Measurements from ENCODE around the gene KBTBD13. TPM values are rescaled to one million over a fixed set of nuclear protein-coding genes. Genes with fewer than 3 reads are reported as not detected.

KBTBD13 gene
- total and polyA plus RNA-seq, 7 donors: 0.12 to 5.7 (median 1.8) TPM

- Histone ChIP-seq H3K4me1 (peaks cover 14% of the 10 kb centered on the region), H3K9me3 (no peaks in the 10 kb centered on the region), H3K27ac (peak within 1 kb of the TSS; percentile 78), H3K27me3 (ENCODE audit: insufficient read depth in 3 of 3, low read length in 2 of 3) (no peaks in the 10 kb centered on the region), H3K4me3 (peak within 1 kb of the TSS; percentile 95), H3K36me3 (ENCODE audit: insufficient read depth in 1 of 2, low read depth in 1 of 2) (peaks cover 4 to 30% of the 10 kb centered on the region in 2 donors)
- intact Hi-C loops (cut with DNase I): loop anchor here in 1 of 2 donors (10.0 kb wide), 1 partner anchor 156 kb away; the partner anchor contains the start of gene CLPX
- WGBS, 3 donors: 0 to 1% (median 1%) methylated on average over 51 to 73 of the region's 73 CpGs
- peak; percentile 5 for TF ChIP-seq CTCF (IDR thresholded peaks at IDR 0.05)
- DNase-seq: peak; percentile 93 to 96
- ATAC-seq: peak; percentile 94 to 98 (median 96)
Measured at GRCh38 chr15:65028921-65029735, 47.4 kb upstream of the KBTBD13 start, which contains the start of gene MTFMT. Gene MTFMT (minus strand): TSS chr15:65029639. CDS start chr15:65029613, 26 bp downstream.

- H3K36me3 ChIP-seq (ENCODE audit: insufficient read depth in 1 of 2, low read depth in 1 of 2): peaks cover 4 to 23% of the 10 kb centered on the region in 2 donors
- intact Hi-C loops (cut with DNase I): loop anchor here (10.0 kb wide), 2 partner anchors 155 to 265 kb away; partner anchors contain the start of genes CLPX (in 1 of the 2) and RNU5A-1 (in 1 of the 2)
- H3K27me3 ChIP-seq (ENCODE audit: insufficient read depth in 3 of 3, low read length in 2 of 3): no peaks in the 10 kb centered on the region
- H3K4me3 ChIP-seq: peak overlapping the region; percentile 95
- H3K4me1 ChIP-seq: peaks cover 14% of the 10 kb centered on the region
- no peak for DNase-seq
- WGBS, 3 donors: 58 to 59% (median 58%) methylated on average over 12 of the region's 12 CpGs
- no peak for TF ChIP-seq CTCF (IDR thresholded peaks at IDR 0.05)
- no peaks in the 10 kb centered on the region for H3K9me3 ChIP-seq
- peak in 2 of 4 donors; percentile 13 to 18 for ATAC-seq
- peak overlapping the region; percentile 78 for H3K27ac ChIP-seq
Measured at GRCh38 chr15:65029736-65030208, 46.8 kb upstream of the KBTBD13 start.

GRCh38 chr15:65032801-65033537 is 43.6 kb upstream of the KBTBD13 start:
- no peaks in the 10 kb centered on the region for H3K9me3 ChIP-seq
- no peak overlapping the region for H3K27ac ChIP-seq
- no peak overlapping the region for H3K4me3 ChIP-seq
- TF ChIP-seq CTCF (IDR thresholded peaks at IDR 0.05): peak; percentile 52
- H3K4me1 ChIP-seq: peaks cover 9% of the 10 kb centered on the region
- H3K27me3 ChIP-seq (ENCODE audit: insufficient read depth in 3 of 3, low read length in 2 of 3): no peaks in the 10 kb centered on the region
- ATAC-seq: peak; percentile 55 to 69 (median 64)
- H3K36me3 ChIP-seq (ENCODE audit: insufficient read depth in 1 of 2, low read depth in 1 of 2): no peaks in the 10 kb centered on the region
- WGBS, 3 donors: 34 to 35% (median 34%) methylated on average over 13 of the region's 13 CpGs
- intact Hi-C loops (cut with DNase I): loop anchor here in 1 of 2 donors (10.0 kb wide), 1 partner anchor 262 kb away; the partner anchor contains the start of gene RNU5A-1
- DNase-seq: peak; percentile 46 to 62

GRCh38 chr15:65033659-65034269 is 42.8 kb upstream of the KBTBD13 start:
- peaks cover 5% of the 10 kb centered on the region for H3K4me1 ChIP-seq
- H3K27ac ChIP-seq: no peak overlapping the region
- no peaks in the 10 kb centered on the region for H3K9me3 ChIP-seq
- no peaks in the 10 kb centered on the region for H3K27me3 ChIP-seq (ENCODE audit: insufficient read depth in 3 of 3, low read length in 2 of 3)
- intact Hi-C loops (cut with DNase I): loop anchor here in 1 of 2 donors (10.0 kb wide), 1 partner anchor 261 kb away; the partner anchor contains the start of gene RNU5A-1
- DNase-seq (no peak), ATAC-seq (no peak)
- no peaks in the 10 kb centered on the region for H3K36me3 ChIP-seq (ENCODE audit: insufficient read depth in 1 of 2, low read depth in 1 of 2)
- 14 to 20% (median 15%) methylated on average over 4 of the region's 4 CpGs for WGBS, 3 donors
- no peak overlapping the region for H3K4me3 ChIP-seq
- peak; percentile 40 for TF ChIP-seq CTCF (IDR thresholded peaks at IDR 0.05)

Data from psoas muscle (tissue), 8 donors.